Epithelial cell of esophagus (primary cell): ENCODE data around the gene ATP2A1.

Experiments used
- DNase-seq: peaks from one replicate; pipeline ENCODE4 v3.0.0; 2010; ENCODE audit warnings: low read depth
- H3K4me3 ChIP-seq: 2 replicates; pipeline ENCODE4 v1.5.1; 2011; ENCODE audit warnings: mild to moderate bottlenecking, low read length, control low read depth
- CTCF ChIP-seq: IDR thresholded peaks from 2 replicates; pipeline ENCODE4 v1.5.1; 2011; ENCODE audit warnings: low read depth, mild to moderate bottlenecking, low read length, control low read depth, inconsistent platforms; ENCODE audit not compliant: insufficient read depth; ENCODE audit errors: missing control alignments

Gene ATP2A1

GRCh38 chr16:28895609-28896008 is 17.3 kb downstream of the ATP2A1 start:
- no peak overlapping the region for H3K4me3 ChIP-seq
- no peak for TF ChIP-seq CTCF
- DNase-seq, result no peak

DNA sequence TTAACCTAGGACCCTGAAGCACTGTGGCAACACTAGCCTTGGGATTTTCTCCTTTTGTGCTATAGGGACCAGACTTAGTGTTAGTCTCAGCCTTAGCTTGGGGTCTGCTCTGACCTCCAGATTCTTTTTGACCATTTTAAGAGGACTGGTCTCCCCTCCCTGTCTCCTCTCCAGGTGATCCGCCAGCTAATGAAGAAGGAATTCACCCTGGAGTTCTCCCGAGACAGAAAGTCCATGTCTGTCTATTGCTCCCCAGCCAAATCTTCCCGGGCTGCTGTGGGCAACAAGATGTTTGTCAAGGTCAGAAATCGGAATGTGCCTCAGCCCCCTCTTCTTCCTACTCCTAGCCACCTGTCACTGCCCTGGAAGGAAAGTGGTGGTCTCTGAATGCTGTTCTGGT is 19.5 kb downstream of the ATP2A1 start:
- no peak overlapping the region for H3K4me3 ChIP-seq
- no peak for DNase-seq
- TF ChIP-seq CTCF, result no peak

DNA sequence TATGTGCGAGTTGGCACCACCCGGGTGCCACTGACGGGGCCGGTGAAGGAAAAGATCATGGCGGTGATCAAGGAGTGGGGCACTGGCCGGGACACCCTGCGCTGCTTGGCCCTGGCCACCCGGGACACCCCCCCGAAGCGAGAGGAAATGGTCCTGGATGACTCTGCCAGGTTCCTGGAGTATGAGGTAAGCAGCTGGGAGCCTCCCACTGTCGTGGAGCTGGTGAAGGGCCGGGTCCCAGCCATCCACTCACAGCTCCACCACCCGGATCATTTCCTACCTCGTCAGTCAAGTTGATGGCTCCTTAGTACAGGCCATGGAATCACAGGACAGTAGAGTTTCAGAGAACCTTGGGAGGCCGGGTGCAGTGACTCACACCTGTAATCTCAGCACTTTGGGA is 20.0 kb downstream of the ATP2A1 start:
- no peak for TF ChIP-seq CTCF
- no peak overlapping the region for H3K4me3 ChIP-seq
- DNase-seq, result no peak

GRCh38 chr16:28898942-28899341 is 20.7 kb downstream of the ATP2A1 start:
- DNase-seq, result no peak
- no peak for TF ChIP-seq CTCF
- H3K4me3 ChIP-seq, result no peak overlapping the region

DNA sequence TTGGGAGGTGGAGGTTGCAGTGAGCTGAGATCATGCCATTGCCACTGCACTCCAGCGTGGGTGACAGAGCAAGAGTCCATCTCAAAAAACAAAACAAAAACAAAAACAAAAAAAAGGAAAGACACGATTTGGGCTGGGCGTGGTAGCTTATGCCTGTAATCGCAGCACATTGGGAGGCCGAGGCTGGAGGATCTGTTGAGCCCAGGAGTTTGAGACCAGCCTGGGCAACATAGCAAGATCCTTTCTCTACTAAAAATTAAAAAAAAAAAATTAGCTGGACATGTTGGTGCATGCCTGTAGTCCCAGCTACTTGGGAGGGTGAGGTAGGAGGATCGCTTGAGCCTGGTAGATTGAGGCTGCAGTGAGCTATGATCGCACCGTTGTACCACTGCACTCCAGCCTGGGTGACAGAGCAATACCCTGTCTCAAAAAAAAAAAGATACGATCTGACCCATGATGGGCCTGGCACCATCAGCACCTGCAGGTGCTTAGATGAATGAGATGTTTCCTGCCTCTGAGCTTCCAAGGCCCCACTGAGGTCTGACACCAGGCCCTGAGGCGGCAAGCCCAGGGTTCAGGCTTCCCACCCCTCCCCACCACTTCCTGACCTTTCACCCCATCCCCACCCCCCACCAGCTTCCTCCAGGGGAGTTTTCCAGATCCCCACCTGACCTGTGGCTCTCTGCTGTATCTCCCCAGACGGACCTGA is 21.7 kb downstream of the ATP2A1 start:
- no peak for DNase-seq
- TF ChIP-seq CTCF, result no peak
- no peak overlapping the region for H3K4me3 ChIP-seq

DNA sequence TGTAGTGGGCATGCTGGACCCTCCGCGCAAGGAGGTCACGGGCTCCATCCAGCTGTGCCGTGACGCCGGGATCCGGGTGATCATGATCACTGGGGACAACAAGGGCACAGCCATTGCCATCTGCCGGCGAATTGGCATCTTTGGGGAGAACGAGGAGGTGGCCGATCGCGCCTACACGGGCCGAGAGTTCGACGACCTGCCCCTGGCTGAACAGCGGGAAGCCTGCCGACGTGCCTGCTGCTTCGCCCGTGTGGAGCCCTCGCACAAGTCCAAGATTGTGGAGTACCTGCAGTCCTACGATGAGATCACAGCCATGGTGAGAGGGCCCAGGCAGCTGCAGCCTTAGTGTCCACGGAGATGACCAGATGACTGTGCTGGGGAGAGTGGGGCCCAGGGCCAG is 22.3 kb downstream of the ATP2A1 start:
- no peak for TF ChIP-seq CTCF
- DNase-seq, result no peak
- H3K4me3 ChIP-seq, result no peak overlapping the region

DNA sequence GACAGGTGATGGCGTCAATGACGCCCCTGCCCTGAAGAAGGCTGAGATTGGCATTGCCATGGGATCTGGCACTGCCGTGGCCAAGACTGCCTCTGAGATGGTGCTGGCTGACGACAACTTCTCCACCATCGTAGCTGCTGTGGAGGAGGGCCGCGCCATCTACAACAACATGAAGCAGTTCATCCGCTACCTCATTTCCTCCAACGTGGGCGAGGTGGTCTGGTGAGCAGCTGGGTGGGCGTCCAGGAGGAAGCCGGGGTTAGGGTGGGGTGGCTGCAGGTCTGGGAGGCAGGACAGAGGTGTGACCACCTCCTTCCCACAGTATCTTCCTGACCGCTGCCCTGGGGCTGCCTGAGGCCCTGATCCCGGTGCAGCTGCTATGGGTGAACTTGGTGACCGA is 23.6 kb downstream of the ATP2A1 start:
- DNase-seq, result no peak
- no peak overlapping the region for H3K4me3 ChIP-seq
- TF ChIP-seq CTCF, result no peak
